HCT116 (cell line): ENCODE measurements around the gene SLC39A13. TPM values are rescaled to one million over a fixed set of nuclear protein-coding genes. Genes with fewer than 3 reads are reported as not detected.

ENCODE experiments used
- ATAC-seq: fragments of 200-7000 bp; cut with Tn5 transposase; 2 replicates; pipeline ENCODE4 v1.9.1; 2020; ENCODE audit warnings: mild to moderate bottlenecking, moderate library complexity
- BruUV-seq: library from RNA; stranded (reverse); fragments of 400-500 nt; replicated peaks from 2 replicates; lab custom pipeline; 2021; lab: Mats Ljungman, UMichigan
- CTCF ChIA-PET: fragments of 300-600 bp; sonication (Branson Sonifier 250); formaldehyde crosslinking; loops from one replicate; lab custom pipeline; 2021; ENCODE audit warnings: antibody characterized with exemption; lab: Charles Lee
- POLR2A ChIA-PET: fragments of 300-600, 350-600 bp; sonication (Branson Sonifier 250); formaldehyde crosslinking; loops from one replicate; lab custom pipeline; 2021; ENCODE audit warnings: antibody characterized with exemption; lab: Charles Lee
- RAD21 ChIA-PET, 2 experiments: fragments of 300-600 bp; sonication (Branson Sonifier 250); formaldehyde crosslinking; loops; one replicate each; lab custom pipeline; 2023; ENCODE audit warnings: low total read pairs in 2 of 2; ENCODE audit not compliant: uncharacterized antibody in 2 of 2, unreplicated experiment in 2 of 2, low non-redundant PET in 1 of 2; lab: Charles Lee
- DNase-seq: peaks from one replicate; pipeline ENCODE4 v3.0.0-alpha.2; 2010; ENCODE audit warnings: low read depth, low spot score
- H2AFZ ChIP-seq: fragments of 200-600 bp; shearing (Covaris generic), sonication (generic); 2 replicates; pipeline ENCODE4 v1.6.1; 2017; ENCODE audit warnings: low read depth, mixed run types, mixed read lengths, antibody characterized with exemption, low read length; ENCODE audit not compliant: poor library complexity, severe bottlenecking
- H3K27ac ChIP-seq: 2 replicates; pipeline ENCODE4 v1.5.1; 2012; ENCODE audit warnings: low read depth, low read length
- H3K27me3 ChIP-seq: fragments of 200-600 bp; sonication (generic); 2 replicates; pipeline ENCODE4 v1.6.1; 2016; ENCODE audit warnings: mixed run types, low read length, mixed read lengths; ENCODE audit not compliant: insufficient read depth
- H3K36me3 ChIP-seq, 2 experiments: fragments of 200-500 bp in 1 of 2; fragments of 200-600 bp in 1 of 2; sonication (Bioruptor generic) in 1 of 2; sonication (generic) in 1 of 2; 2 replicates each; pipeline versions ENCODE4 v1.5.1 to v1.6.1; 2014 to 2016; ENCODE audit warnings: low read length in 2 of 2, inconsistent platforms in 1 of 2, mixed read lengths in 1 of 2, mixed run types in 1 of 2; ENCODE audit not compliant: insufficient read depth in 2 of 2, control insufficient read depth in 1 of 2
- H3K4me1 ChIP-seq, 2 experiments: fragments of 200-600 bp in 1 of 2; sonication (generic) in 1 of 2; 2 replicates each; pipeline versions ENCODE4 v1.5.1 to v1.6.1; 2012 to 2017; ENCODE audit warnings: low read length in 2 of 2, inconsistent platforms in 1 of 2, mild to moderate bottlenecking in 1 of 2, mixed read lengths in 1 of 2, mixed run types in 1 of 2, moderate library complexity in 1 of 2; ENCODE audit not compliant: insufficient read depth in 2 of 2, control insufficient read depth in 1 of 2
- H3K4me2 ChIP-seq: fragments of 200-600 bp; sonication (generic); 2 replicates; pipeline ENCODE4 v1.6.1; 2017; ENCODE audit warnings: mixed run types, low read length, mixed read lengths
- H3K4me3 ChIP-seq, 2 experiments: fragments of 200-600 bp in 1 of 2; sonication (generic) in 1 of 2; replicated peaks in 1 of 2; 2 replicates each; pipeline ENCODE4 v1.5.1; 2011 to 2016; ENCODE audit warnings: low read length in 2 of 2, control low read depth in 1 of 2, low read depth in 1 of 2, mild to moderate bottlenecking in 1 of 2, mixed read lengths in 1 of 2, mixed run types in 1 of 2
- H3K79me2 ChIP-seq: fragments of 200-600 bp; sonication (generic); 2 replicates; pipeline ENCODE4 v1.6.1; 2017; ENCODE audit warnings: mild to moderate bottlenecking, mixed run types, low read length, moderate library complexity, mixed read lengths; ENCODE audit not compliant: insufficient read depth
- H3K9ac ChIP-seq: fragments of 200-600 bp; sonication (generic); 2 replicates; pipeline ENCODE4 v1.6.1; 2016; ENCODE audit warnings: low read length, mixed read lengths
- H3K9me2 ChIP-seq: fragments of 200-600 bp; sonication (generic), shearing (Covaris generic); 2 replicates; pipeline ENCODE4 v1.6.1; 2017; ENCODE audit warnings: mixed run types, mild to moderate bottlenecking, moderate library complexity; ENCODE audit not compliant: insufficient read depth
- H3K9me3 ChIP-seq, 2 experiments: fragments of 200-500 bp in 1 of 2; fragments of 200-600 bp in 1 of 2; sonication (Bioruptor generic) in 1 of 2; sonication (generic) in 1 of 2; 2 replicates each; pipeline ENCODE4 v1.6.1; 2014 to 2017; ENCODE audit warnings: low read length in 2 of 2, mixed read lengths in 2 of 2, inconsistent platforms in 1 of 2, low read depth in 1 of 2, mild to moderate bottlenecking in 1 of 2, mixed run types in 1 of 2, moderate library complexity in 1 of 2; ENCODE audit not compliant: control insufficient read depth in 1 of 2, insufficient read depth in 1 of 2
- H4K20me1 ChIP-seq: fragments of 200-600 bp; sonication (generic), shearing (Covaris generic); 2 replicates; pipeline ENCODE4 v1.6.1; 2017; ENCODE audit warnings: mixed run types, mild to moderate bottlenecking, moderate library complexity; ENCODE audit not compliant: insufficient read depth
- CEBPB ChIP-seq: IDR thresholded peaks from 2 replicates; pipeline ENCODE4 v1.6.1; 2012; ENCODE audit warnings: low read depth
- CTCF ChIP-seq, 3 experiments: fragments of 200-600 bp in 1 of 3; sonication (generic) in 1 of 3; IDR thresholded peaks in 2 of 3; conservative IDR thresholded peaks in 1 of 3; 2 replicates each; pipeline ENCODE4 v1.5.1; 2012 to 2017; ENCODE audit warnings: low read depth in 2 of 3, low read length in 2 of 3, antibody characterized with exemption in 1 of 3, borderline replicate concordance in 1 of 3, control low read depth in 1 of 3, mild to moderate bottlenecking in 1 of 3, mixed read lengths in 1 of 3, mixed run types in 1 of 3, moderate library complexity in 1 of 3; ENCODE audit not compliant: insufficient read depth in 1 of 3
- EGR1 ChIP-seq: IDR thresholded peaks from 2 replicates; pipeline ENCODE4 v1.6.1; 2012; ENCODE audit warnings: low read depth
- EZH2 ChIP-seq: fragments of 200-600 bp; sonication (generic); IDR thresholded peaks from 2 replicates; pipeline ENCODE4 v1.6.1; 2017; ENCODE audit warnings: antibody characterized with exemption, mixed run types
- EZH2phosphoT487 ChIP-seq: fragments of 200-600 bp; IDR thresholded peaks from 2 replicates; pipeline ENCODE4 v1.6.1; 2018; ENCODE audit warnings: antibody characterized with exemption, borderline replicate concordance
- FOSL1 ChIP-seq: IDR thresholded peaks from 2 replicates; pipeline ENCODE4 v1.6.1; 2012; ENCODE audit warnings: low read depth
- MAX ChIP-seq: IDR thresholded peaks from 2 replicates; pipeline ENCODE4 v1.6.1; 2012
- POLR2A ChIP-seq: IDR thresholded peaks from 2 replicates; pipeline ENCODE4 v1.7.0; 2011; ENCODE audit warnings: borderline replicate concordance; ENCODE audit not compliant: insufficient read depth, insufficient read length; ENCODE audit errors: extremely low read depth
- POLR2AphosphoS5 ChIP-seq: IDR thresholded peaks from 2 replicates; pipeline ENCODE4 v1.6.1; 2011; ENCODE audit warnings: mild to moderate bottlenecking, low read depth, low read length, moderate library complexity
- RAD21 ChIP-seq: IDR thresholded peaks from 2 replicates; pipeline ENCODE4 v1.6.1; 2012; ENCODE audit warnings: low read depth, mild to moderate bottlenecking
- SIN3A ChIP-seq: IDR thresholded peaks from 2 replicates; pipeline ENCODE4 v1.6.1; 2012; ENCODE audit warnings: low read depth
- SP1 ChIP-seq: IDR thresholded peaks from 2 replicates; pipeline ENCODE4 v1.6.1; 2012; ENCODE audit warnings: low read depth
- TCF7L2 ChIP-seq: IDR thresholded peaks from 2 replicates; pipeline ENCODE4 v1.7.0; 2011; ENCODE audit warnings: borderline replicate concordance, inconsistent platforms; ENCODE audit not compliant: insufficient read depth, insufficient read length; ENCODE audit errors: extremely low read depth
- YY1 ChIP-seq: IDR thresholded peaks from 2 replicates; pipeline ENCODE4 v1.6.1; 2011; ENCODE audit warnings: low read length, low read depth, moderate library complexity, mild to moderate bottlenecking; ENCODE audit not compliant: insufficient replicate concordance; ENCODE audit errors: extremely low read depth
- intact Hi-C: fragments of 100-400 bp; cut with micrococcal nuclease; formaldehyde crosslinking; loops from 2 replicates; pipeline ENCODE4 v1.10.0; 2022
- total RNA-seq: library from RNA; stranded (reverse); gene quantifications from one replicate; pipeline ENCODE4 v1.2.1, GENCODE V29; 2021; ENCODE audit not compliant: unreplicated experiment
- TF ChIP-seq, protein P1 (sequence below): IDR thresholded peaks from 2 replicates; pipeline ENCODE4 v1.6.1; 2012

Gene SLC39A13
- total RNA-seq, 1 experiment from 2014 or later, result 23.9 TPM

DNA sequence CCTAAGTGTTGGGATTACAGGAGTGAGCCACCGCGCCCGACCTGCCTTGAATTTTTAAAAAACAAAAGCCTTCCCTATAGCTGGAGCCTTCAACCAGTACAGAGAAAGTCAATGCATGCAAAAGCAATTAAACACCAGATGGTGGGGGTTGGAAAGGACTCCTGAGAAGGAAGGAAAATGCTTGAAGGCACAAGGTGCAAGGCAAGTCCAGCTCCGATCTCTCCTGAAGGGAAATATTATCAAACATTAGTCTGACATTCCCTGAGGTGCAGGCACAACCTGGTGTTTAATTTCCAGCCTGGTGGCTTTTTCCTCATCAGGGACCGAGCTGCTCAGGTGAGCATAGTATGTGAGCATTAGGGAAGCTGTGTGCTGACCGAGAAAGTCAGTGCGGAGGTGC lies 53.5 kb downstream of the SLC39A13 start:
- Histone ChIP-seq H3K4me1 (no peaks in the 10 kb centered on the region; a peak in 1 of 4 replicates), H3K9me2 (no peaks in the 10 kb centered on the region), H3K9ac (no peak overlapping the region), H3K36me3 (peaks cover 0 to 3% of the 10 kb centered on the region in 2 experiments; a peak in 1 of 4 replicates), H3K9me3 (no peaks in the 10 kb centered on the region), H3K27ac (no peak overlapping the region), H3K27me3 (no peaks in the 10 kb centered on the region), H4K20me1 (peaks cover 5% of the 10 kb centered on the region; the same call in 1 of the 2 replicates), H3K4me2 (no peak overlapping the region), H2AFZ (no peak overlapping the region), H3K4me3 (no peak overlapping the region), H3K79me2 (peaks cover 5% of the 10 kb centered on the region)
- intact Hi-C loops, result loop anchor here (10.0 kb wide), 1 partner anchor 153 kb away; no protein-coding TSS in a partner anchor
- ChIA-PET POLR2A (no interaction called here), RAD21 (no interaction called here), CTCF (no interaction called here)
- DNase-seq (no peak), ATAC-seq (no peak; the same call in 1 of the 2 replicates)
- no peak for TF ChIP-seq SP1
- TF ChIP-seq, protein P1, sequence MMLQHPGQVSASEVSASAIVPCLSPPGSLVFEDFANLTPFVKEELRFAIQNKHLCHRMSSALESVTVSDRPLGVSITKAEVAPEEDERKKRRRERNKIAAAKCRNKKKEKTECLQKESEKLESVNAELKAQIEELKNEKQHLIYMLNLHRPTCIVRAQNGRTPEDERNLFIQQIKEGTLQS, result no peak
- TF ChIP-seq EGR1, result no peak
- no peak for TF ChIP-seq POLR2A
- TF ChIP-seq POLR2AphosphoS5, result no peak
- TF ChIP-seq EZH2, result no peak
- no TSS peak for BruUV-seq

DNA sequence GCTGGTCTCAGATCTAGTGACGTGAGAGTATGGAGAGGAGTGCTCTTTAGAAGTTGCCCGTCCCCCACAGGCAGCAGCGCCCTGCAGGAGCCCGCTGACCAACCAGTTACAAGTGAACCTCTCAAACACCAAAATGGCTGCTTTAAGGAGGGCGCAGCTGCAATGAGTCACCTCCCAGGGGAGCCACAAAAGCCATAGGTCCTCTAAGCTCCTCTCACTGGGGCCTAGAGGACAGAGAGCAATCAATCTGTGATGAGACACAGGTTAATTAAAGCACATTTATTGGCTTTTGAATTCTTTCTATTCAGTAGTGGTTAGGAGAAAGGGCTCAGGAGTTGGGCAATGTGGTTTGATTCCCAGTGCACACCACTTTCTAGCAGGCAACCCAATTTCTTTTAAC lies 56.1 kb downstream of the SLC39A13 start:
- ATAC-seq, result peak; percentile 51; the same call in 1 of the 2 replicates
- Histone ChIP-seq H3K4me2 (no peak overlapping the region), H4K20me1 (peaks cover 5% of the 10 kb centered on the region), H3K9me2 (no peaks in the 10 kb centered on the region), H3K79me2 (peaks cover 31% of the 10 kb centered on the region), H3K4me3 (no peak overlapping the region), H2AFZ (no peak overlapping the region), H3K9ac (no peak overlapping the region), H3K27me3 (no peaks in the 10 kb centered on the region), H3K27ac (no peak overlapping the region), H3K9me3 (no peaks in the 10 kb centered on the region), H3K36me3 (peaks cover 2 to 20% of the 10 kb centered on the region in 2 experiments; a peak in 3 of 4 replicates), H3K4me1 (peaks cover 0 to 4% of the 10 kb centered on the region in 2 experiments; a peak in 1 of 4 replicates)
- no TSS peak for BruUV-seq
- no peak for DNase-seq
- TF ChIP-seq POLR2A (no peak), YY1 (no peak), CTCF (IDR thresholded peaks at IDR 0.05 in 2 of 3, conservative IDR thresholded peaks at IDR 0.05 in 1 of 3; ENCODE audit: borderline replicate concordance in 1 of 3, insufficient read depth in 1 of 3, low read depth in 2 of 3, low read length in 2 of 3) (no peak), SIN3A (no peak), EZH2phosphoT487 (no peak), RAD21 (no peak), TCF7L2 (no peak), SP1 (no peak), CEBPB (no peak), POLR2AphosphoS5 (no peak), FOSL1 (no peak), MAX (no peak)
- RAD21 ChIA-PET, result no interaction called here
- POLR2A ChIA-PET, result interaction anchor here (0.6 kb wide), 1 partner anchor 294 kb away, joined by 4 read pairs; no protein-coding TSS in a partner anchor
- CTCF ChIA-PET, result interaction anchor here (1.0 to 1.6 kb wide), 2 partner anchors 10 to 52 kb away, joined by 3 to 9 read pairs; no protein-coding TSS in a partner anchor
- intact Hi-C loops, result loop anchor here (10.0 kb wide), 1 partner anchor 150 kb away; no protein-coding TSS in a partner anchor
